ENCODE results near the gene DCDC2C. TPM values are rescaled to one million over a fixed set of nuclear protein-coding genes. Genes with fewer than 3 reads are reported as not detected.

The DCDC2C gene
- total RNA-seq, 1 donor from 2014 or later, result not detected

DNA sequence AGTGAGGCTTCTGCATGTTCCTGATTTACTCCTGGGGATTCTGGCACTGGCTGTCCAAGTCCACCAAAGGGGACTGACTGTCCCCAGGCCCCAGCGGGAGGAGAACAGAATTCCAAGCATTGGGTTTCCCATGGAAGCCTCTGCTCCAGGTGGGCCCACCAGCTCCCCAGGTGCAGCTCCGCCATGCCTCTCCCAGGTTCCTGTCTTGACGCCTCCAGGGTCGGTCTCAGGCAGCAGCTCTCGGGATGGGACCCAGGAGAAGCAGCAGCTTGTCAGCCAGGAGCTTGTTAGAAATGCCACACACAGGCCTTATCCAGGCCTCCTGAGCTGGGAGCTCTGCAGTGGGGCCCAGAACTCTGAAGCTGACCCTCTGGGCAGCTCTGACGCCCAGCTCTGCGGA is 47.9 kb downstream of the DCDC2C start:
- TF ChIP-seq CTCF (conservative IDR thresholded peaks at IDR 0.05; ENCODE audit: low read depth, low read length), result no peak
- no peak overlapping the region for H3K4me3 ChIP-seq (ENCODE audit: low read depth, low read length)
- DNase-seq (ENCODE audit: low read depth), result no peak

GRCh38 chr2:3751806-3752205 is 48.4 kb downstream of the DCDC2C start:
- no peak overlapping the region for H3K4me3 ChIP-seq (ENCODE audit: low read depth, low read length)
- DNase-seq (ENCODE audit: low read depth), result no peak
- TF ChIP-seq CTCF (conservative IDR thresholded peaks at IDR 0.05; ENCODE audit: low read depth, low read length), result no peak

- TF ChIP-seq CTCF (conservative IDR thresholded peaks at IDR 0.05; ENCODE audit: low read depth, low read length), result no peak
- DNase-seq (ENCODE audit: low read depth), result no peak
- H3K4me3 ChIP-seq (ENCODE audit: low read depth, low read length), result no peak overlapping the region
Measured at GRCh38 chr2:3752376-3752775, 49.0 kb downstream of the DCDC2C start.

DNA sequence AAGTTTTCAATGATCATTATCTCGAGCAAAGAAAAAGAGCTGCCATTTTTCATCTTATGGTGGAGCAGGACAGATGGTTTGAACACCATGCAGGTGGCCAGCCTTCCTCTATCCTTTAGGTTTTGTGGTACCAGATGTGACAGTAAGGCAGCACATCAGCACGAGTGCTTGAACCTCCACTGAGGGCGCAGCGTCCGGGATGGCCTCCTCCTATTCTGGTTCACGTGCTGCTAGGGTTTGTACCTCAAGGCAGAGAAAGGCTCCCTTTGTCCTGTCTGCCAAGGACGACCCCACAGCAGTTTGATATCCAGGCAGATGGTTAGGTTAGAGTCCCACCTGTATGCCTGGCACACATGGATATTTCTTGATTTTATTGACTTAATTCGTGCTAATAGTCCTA is 50.2 kb downstream of the DCDC2C start:
- no peak overlapping the region for H3K4me3 ChIP-seq (ENCODE audit: low read depth, low read length)
- TF ChIP-seq CTCF (conservative IDR thresholded peaks at IDR 0.05; ENCODE audit: low read depth, low read length), result no peak
- no peak for DNase-seq (ENCODE audit: low read depth)

DNA sequence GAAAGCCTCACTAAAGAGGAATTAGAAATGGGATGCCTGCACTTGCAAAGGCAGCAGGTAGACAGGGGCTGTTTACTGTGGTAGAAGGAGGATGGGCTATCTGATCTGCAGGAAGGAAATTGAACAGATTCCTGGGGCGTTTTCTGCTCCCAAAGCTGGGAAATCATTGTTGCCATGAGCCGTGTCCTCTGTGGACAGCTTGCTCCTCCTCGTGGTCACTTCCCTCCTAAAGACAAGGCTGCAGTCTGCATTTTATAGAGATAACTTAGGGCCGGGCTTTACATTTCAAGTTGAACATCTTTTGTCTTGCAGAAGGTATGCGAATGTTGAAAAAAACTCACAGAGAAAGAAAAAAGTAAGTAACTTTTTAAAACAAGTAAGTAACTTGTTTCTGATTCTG is 50.9 kb downstream of the DCDC2C start:
- H3K4me3 ChIP-seq (ENCODE audit: low read depth, low read length), result no peak overlapping the region
- DNase-seq (ENCODE audit: low read depth), result no peak
- no peak for TF ChIP-seq CTCF (conservative IDR thresholded peaks at IDR 0.05; ENCODE audit: low read depth, low read length)

DNA sequence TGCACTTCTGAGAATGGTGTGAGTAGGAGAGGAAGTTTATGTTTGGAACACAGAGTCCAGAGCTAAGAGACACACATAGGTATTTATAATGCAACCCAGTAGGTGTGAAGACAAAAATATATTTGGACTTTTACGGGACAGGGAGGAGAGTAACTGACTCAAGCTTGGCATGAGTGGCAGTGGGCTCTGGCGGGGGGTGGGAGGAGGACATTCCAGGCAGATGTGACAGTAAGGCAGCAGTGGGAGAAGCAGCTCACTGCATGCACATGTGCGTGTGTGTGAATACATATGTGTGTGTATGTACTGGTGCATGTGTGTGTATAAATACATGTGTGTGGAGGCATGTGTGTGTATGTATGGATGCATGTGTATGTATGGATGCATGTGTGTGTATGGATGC is 51.4 kb downstream of the DCDC2C start:
- DNase-seq (ENCODE audit: low read depth), result no peak
- no peak overlapping the region for H3K4me3 ChIP-seq (ENCODE audit: low read depth, low read length)
- TF ChIP-seq CTCF (conservative IDR thresholded peaks at IDR 0.05; ENCODE audit: low read depth, low read length), result no peak

DNA sequence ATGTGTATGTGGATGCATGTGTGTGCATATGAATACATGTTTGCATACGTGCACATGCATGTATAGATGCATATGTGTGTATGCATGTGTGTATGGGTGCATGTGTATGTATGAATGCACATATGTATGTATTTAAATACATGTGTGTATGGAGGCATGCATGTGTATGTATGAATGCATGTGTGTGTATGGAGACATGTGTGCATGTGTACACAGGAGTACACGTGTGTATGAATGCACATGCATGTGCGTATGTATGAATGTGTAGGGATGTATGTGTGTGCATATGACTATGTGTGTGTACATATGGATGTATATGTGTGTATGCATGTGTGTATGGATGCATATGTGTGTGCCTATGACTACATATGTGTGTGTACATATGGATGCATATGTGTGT is 51.9 kb downstream of the DCDC2C start:
- no peak for DNase-seq (ENCODE audit: low read depth)
- no peak for TF ChIP-seq CTCF (conservative IDR thresholded peaks at IDR 0.05; ENCODE audit: low read depth, low read length)
- no peak overlapping the region for H3K4me3 ChIP-seq (ENCODE audit: low read depth, low read length)

Data from epithelial cell of proximal tubule (primary cell).